H1 (cell line): ENCODE measurements around the gene CXCL1. TPM values are rescaled to one million over a fixed set of nuclear protein-coding genes. Genes with fewer than 3 reads are reported as not detected.

Experiments
- CTCF ChIA-PET: fragments of 300-600 bp; sonication (Branson Sonifier 250); formaldehyde crosslinking; loops from one replicate; lab custom pipeline; 2021; ENCODE audit not compliant: partially characterized antibody; lab: Charles Lee
- POLR2A ChIA-PET: fragments of 300-600 bp; sonication (Branson Sonifier 250); formaldehyde crosslinking; loops from one replicate; lab custom pipeline; 2021; ENCODE audit warnings: inconsistent platforms; ENCODE audit not compliant: partially characterized antibody; lab: Charles Lee
- DNase-seq, 2 experiments: peaks; one replicate each; pipeline versions ENCODE4 v3.0.0 to v3.0.0-alpha.2; 2010 to 2022; ENCODE audit warnings: low spot score in 2 of 2, low read depth in 1 of 2, mixed read lengths in 1 of 2
- FAIRE-seq: peaks from 2 replicates; lab custom pipeline; 2011; peaks lifted over from hg19 to GRCh38; lab: Jason Lieb, UNC
- H2AFZ ChIP-seq: 2 replicates; pipeline ENCODE4 v1.8.1; 2012; ENCODE audit warnings: low read length, inconsistent platforms
- H2AK5ac ChIP-seq: 2 replicates; pipeline ENCODE4 v1.6.1; 2013; ENCODE audit warnings: low read depth, low read length
- H2BK120ac ChIP-seq: replicated peaks from 2 replicates; pipeline ENCODE3; 2013; ENCODE audit warnings: low read depth, low read length, inconsistent platforms
- H2BK12ac ChIP-seq: 2 replicates; pipeline ENCODE4 v1.6.1; 2013; ENCODE audit warnings: low read depth, low read length
- H2BK15ac ChIP-seq: 2 replicates; pipeline ENCODE4 v1.6.1; 2013; ENCODE audit warnings: low read length
- H2BK20ac ChIP-seq: 2 replicates; pipeline ENCODE4 v1.6.1; 2013; ENCODE audit warnings: low read length
- H2BK5ac ChIP-seq: 2 replicates; pipeline ENCODE4 v1.6.1; 2013; ENCODE audit warnings: low read depth, low read length
- H3K14ac ChIP-seq: 2 replicates; pipeline ENCODE4 v1.6.1; 2013; ENCODE audit warnings: inconsistent platforms; ENCODE audit not compliant: insufficient read length
- H3K18ac ChIP-seq: 2 replicates; pipeline ENCODE4 v1.6.1; 2013; ENCODE audit warnings: low read length; ENCODE audit errors: extremely low read depth
- H3K23ac ChIP-seq: 2 replicates; pipeline ENCODE4 v1.6.1; 2013; ENCODE audit warnings: inconsistent platforms; ENCODE audit not compliant: insufficient read length
- H3K23me2 ChIP-seq: 2 replicates; pipeline ENCODE4 v1.6.1; 2013; ENCODE audit warnings: low read depth, low read length
- H3K27ac ChIP-seq: 2 replicates; pipeline ENCODE4 v1.6.1; 2011; ENCODE audit warnings: low read depth, low read length, inconsistent platforms
- H3K27me3 ChIP-seq, 4 experiments: replicated peaks in 1 of 4; 1 replicate in 1 of 4; 2 replicates in 3 of 4; pipeline versions ENCODE4 v1.6.1 to v1.8.1; 2011 to 2013; ENCODE audit warnings: low read length in 3 of 4, mild to moderate bottlenecking in 3 of 4, inconsistent platforms in 2 of 4, mixed read lengths in 2 of 4, moderate library complexity in 1 of 4; ENCODE audit not compliant: control insufficient read depth in 3 of 4, insufficient read depth in 3 of 4; ENCODE audit errors: extremely low read depth in 1 of 4
- H3K36me3 ChIP-seq, 4 experiments: 2 replicates each; pipeline versions ENCODE4 v1.6.1 to v1.8.1; 2011 to 2013; ENCODE audit warnings: mild to moderate bottlenecking in 4 of 4, low read length in 3 of 4, moderate library complexity in 2 of 4, control low read depth in 1 of 4, inconsistent platforms in 1 of 4; ENCODE audit not compliant: insufficient read depth in 4 of 4, control insufficient read depth in 2 of 4
- H3K4ac ChIP-seq: replicated peaks from 2 replicates; pipeline ENCODE3; 2013; ENCODE audit warnings: low read length, low read depth, mixed read lengths, inconsistent platforms; ENCODE audit not compliant: insufficient read length
- H3K4me1 ChIP-seq, 4 experiments: replicated peaks in 1 of 4; 1 replicate in 1 of 4; 2 replicates in 3 of 4; pipeline versions ENCODE4 v1.6.1 to v1.8.1; 2011 to 2013; ENCODE audit warnings: low read length in 3 of 4, inconsistent platforms in 2 of 4, mixed read lengths in 1 of 4; ENCODE audit not compliant: insufficient read depth in 4 of 4, control insufficient read depth in 3 of 4
- H3K4me2 ChIP-seq, 2 experiments: 2 replicates each; pipeline versions ENCODE4 v1.6.1 to v1.8.1; 2011 to 2013; ENCODE audit warnings: low read depth in 2 of 2, low read length in 2 of 2, control low read depth in 1 of 2, inconsistent platforms in 1 of 2, mild to moderate bottlenecking in 1 of 2; ENCODE audit not compliant: insufficient read depth in 1 of 2
- H3K4me3 ChIP-seq, 4 experiments: fragments of 200-600, 300-600 bp in 1 of 4; sonication (generic), shearing (Covaris generic), sonication (Bioruptor Twin) in 1 of 4; 2 replicates each; pipeline versions ENCODE4 v1.5.1 to v1.8.1; 2011 to 2016; ENCODE audit warnings: low read length in 4 of 4, low read depth in 3 of 4, control low read depth in 2 of 4, inconsistent platforms in 2 of 4, mild to moderate bottlenecking in 2 of 4, mixed read lengths in 1 of 4, moderate library complexity in 1 of 4; ENCODE audit not compliant: insufficient read depth in 2 of 4; ENCODE audit errors: extremely low read depth in 1 of 4
- H3K56ac ChIP-seq: replicated peaks from 2 replicates; pipeline ENCODE3; 2013; ENCODE audit warnings: low read depth, mild to moderate bottlenecking, mixed read lengths, low read length, inconsistent platforms; ENCODE audit not compliant: insufficient read length
- H3K79me1 ChIP-seq: 2 replicates; pipeline ENCODE4 v1.6.1; 2013; ENCODE audit warnings: low read depth, low read length, control low read depth
- H3K79me2 ChIP-seq, 2 experiments: 2 replicates each; pipeline versions ENCODE4 v1.6.1 to v1.8.1; 2012 to 2013; ENCODE audit warnings: low read length in 2 of 2, mild to moderate bottlenecking in 2 of 2, inconsistent platforms in 1 of 2; ENCODE audit not compliant: insufficient read depth in 2 of 2, control insufficient read depth in 1 of 2
- H3K9ac ChIP-seq, 4 experiments: replicated peaks in 1 of 4; 1 replicate in 1 of 4; 2 replicates in 3 of 4; pipeline versions ENCODE4 v1.6.1 to v1.8.1; 2011 to 2013; ENCODE audit warnings: low read depth in 3 of 4, low read length in 3 of 4, control low read depth in 2 of 4, mild to moderate bottlenecking in 2 of 4, moderate library complexity in 2 of 4, inconsistent platforms in 1 of 4; ENCODE audit errors: extremely low read depth in 1 of 4
- H3K9me3 ChIP-seq, 2 experiments: 2 replicates each; pipeline versions ENCODE4 v1.6.1 to v1.8.1; 2012 to 2013; ENCODE audit warnings: mild to moderate bottlenecking in 2 of 2, moderate library complexity in 2 of 2, control low read depth in 1 of 2, inconsistent platforms in 1 of 2, low read depth in 1 of 2, low read length in 1 of 2, mixed read lengths in 1 of 2; ENCODE audit not compliant: insufficient read depth in 2 of 2
- H4K20me1 ChIP-seq, 2 experiments: replicated peaks in 1 of 2; 2 replicates each; pipeline versions ENCODE3 to v1.8.1; 2011 to 2013; ENCODE audit warnings: inconsistent platforms in 2 of 2, low read length in 2 of 2, mild to moderate bottlenecking in 1 of 2; ENCODE audit not compliant: insufficient read depth in 2 of 2, control insufficient read depth in 1 of 2
- H4K5ac ChIP-seq: 2 replicates; pipeline ENCODE4 v1.6.1; 2013; ENCODE audit warnings: low read length, low read depth, mixed read lengths, inconsistent platforms; ENCODE audit not compliant: insufficient read length
- H4K8ac ChIP-seq: 2 replicates; pipeline ENCODE4 v1.8.0; 2013; ENCODE audit warnings: mild to moderate bottlenecking, moderate library complexity, low read length, inconsistent platforms; ENCODE audit not compliant: insufficient read depth; ENCODE audit errors: extremely low read depth
- H4K91ac ChIP-seq: replicated peaks from 2 replicates; pipeline ENCODE3; 2013; ENCODE audit warnings: low read length, mixed read lengths, inconsistent platforms; ENCODE audit not compliant: insufficient read length
- BCL11A ChIP-seq, 2 experiments: IDR thresholded peaks; one replicate each; pipeline ENCODE4 v1.6.1; 2011; ENCODE audit warnings: low read depth in 2 of 2, low read length in 2 of 2, mild to moderate bottlenecking in 2 of 2
- CEBPB ChIP-seq: IDR thresholded peaks from 2 replicates; pipeline ENCODE4 v1.6.1; 2012; ENCODE audit warnings: low read depth, low read length
- EZH2 ChIP-seq: fragments of 200-600 bp; sonication (generic); IDR thresholded peaks from 2 replicates; pipeline ENCODE4 v1.7.1; 2012; ENCODE audit warnings: low read depth, mild to moderate bottlenecking, moderate library complexity, low read length, inconsistent platforms; ENCODE audit not compliant: severe bottlenecking
- GTF2F1 ChIP-seq: IDR thresholded peaks from 2 replicates; pipeline ENCODE4 v1.6.1; 2012; ENCODE audit warnings: low read depth, low read length, improper control_type of control experiment, borderline replicate concordance
- HDAC6 ChIP-seq: IDR thresholded peaks from one replicate; pipeline ENCODE4 v1.7.1; 2012; ENCODE audit warnings: low read depth, mild to moderate bottlenecking, inconsistent platforms, low read length, moderate library complexity
- KDM1A ChIP-seq: fragments of 200-600, 300-600 bp; sonication (generic); IDR thresholded peaks from 2 replicates; pipeline ENCODE4 v1.7.1; 2016; ENCODE audit warnings: mild to moderate bottlenecking, low read length, borderline replicate concordance
- PHF8 ChIP-seq: fragments of 200-600 bp; sonication (generic); conservative IDR thresholded peaks from 2 replicates; pipeline ENCODE4 v1.7.1; 2012; ENCODE audit warnings: low read depth, mild to moderate bottlenecking, inconsistent platforms, low read length, moderate library complexity
- POLR2A ChIP-seq, 2 experiments: IDR thresholded peaks; 1 replicate in 1 of 2; 2 replicates in 1 of 2; pipeline ENCODE4 v1.6.1; 2011; ENCODE audit warnings: low read depth in 2 of 2, low read length in 2 of 2, mild to moderate bottlenecking in 2 of 2; ENCODE audit errors: control extremely low read depth in 1 of 2
- POLR2AphosphoS5 ChIP-seq: IDR thresholded peaks from 2 replicates; pipeline ENCODE4 v1.6.1; 2011; ENCODE audit warnings: low read depth, low read length
- RBBP5 ChIP-seq: IDR thresholded peaks from 2 replicates; pipeline ENCODE4 v1.7.1; 2012; ENCODE audit warnings: low read depth, mild to moderate bottlenecking, inconsistent platforms, low read length, moderate library complexity, borderline replicate concordance
- RXRA ChIP-seq: IDR thresholded peaks from 2 replicates; pipeline ENCODE4 v1.6.1; 2011; ENCODE audit warnings: low read depth, mild to moderate bottlenecking, low read length, moderate library complexity; ENCODE audit not compliant: insufficient read depth
- TAF1 ChIP-seq: IDR thresholded peaks from 2 replicates; pipeline ENCODE4 v1.6.1; 2011; ENCODE audit warnings: mild to moderate bottlenecking, low read depth, low read length
- ZNF274 ChIP-seq: IDR thresholded peaks from 2 replicates; pipeline ENCODE4 v1.7.0; 2012; ENCODE audit warnings: low read length, borderline replicate concordance; ENCODE audit errors: extremely low read depth
- WGBS, 2 experiments: shearing (Covaris generic) in 1 of 2; methylation state at CpG; one replicate each; pipeline versions ENCODE4 v1.1.6 to v1.1.7; 2013 to 2015; ENCODE audit warnings: low lambda C conversion rate in 2 of 2, mixed read lengths in 2 of 2, inconsistent platforms in 1 of 2, low coverage in 1 of 2, missing lambda C conversion rate in 1 of 2; ENCODE audit not compliant: insufficient replicate concordance in 2 of 2, insufficient coverage in 1 of 2, insufficient read length in 1 of 2; ENCODE audit errors: extremely low coverage in 1 of 2, missing lambda C conversion rate in 1 of 2; 5-methylcytosine and 5-hydroxymethylcytosine counted together
- polyA plus RNA-seq, 7 experiments: library from polyadenylated mRNA; depleted of rRNA in 3 of 7; stranded (reverse) in 5 of 7; unstranded in 2 of 7; fragments of >200 nt in 5 of 7; fragments of 200-250 nt in 2 of 7; gene quantifications; 1 replicate in 5 of 7; 2 replicates in 1 of 7; 4 replicates in 1 of 7; pipeline versions ENCODE4 v1.2.1 to v1.2.3, GENCODE V29; 2011 to 2013; ENCODE audit warnings: missing spikeins in 2 of 7, mixed read lengths in 2 of 7
- total RNA-seq: library from RNA; stranded (reverse); fragmentation: NEBNext Ultra II Directional; extraction: Animal tissue kit (Norgen Biotek cat#: 25700); gene quantifications from 2 replicates; pipeline ENCODE4 v1.2.1, GENCODE V29; 2021
- TF ChIP-seq, protein P1 (sequence below): IDR thresholded peaks from 2 replicates; pipeline ENCODE4 v1.6.1; 2012; ENCODE audit warnings: inconsistent platforms

The CXCL1 gene
- total and polyA plus RNA-seq, 2 of the 8 experiments (the other 6 are each of a cell fraction or from before 2014, with no cell fraction given) = 0.77 to 0.80 TPM

DNA sequence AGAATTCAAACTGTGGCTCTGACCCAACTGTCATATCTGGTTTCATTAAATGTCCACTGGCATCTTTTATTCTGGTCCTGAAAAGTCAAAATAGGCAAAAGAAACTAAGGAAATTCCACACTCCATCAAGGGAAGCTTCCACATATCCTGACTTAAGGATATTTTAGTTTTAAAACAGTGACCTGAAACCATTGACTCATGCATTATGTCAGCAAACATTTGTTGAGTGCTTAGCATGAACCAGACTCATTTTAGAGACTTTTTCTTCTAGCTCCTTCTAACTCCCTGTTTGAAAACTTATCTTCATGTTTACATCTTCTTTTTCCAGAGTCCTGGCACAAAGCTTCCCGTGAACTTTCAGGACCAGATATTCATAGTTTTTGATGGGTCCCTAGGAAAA, 6.9 kb upstream of the CXCL1 start:
- ChIA-PET CTCF (interaction anchor here (0.9 to 4.3 kb wide), 9 partner anchors 10 to 275 kb away, joined by 3 to 40 read pairs (median 7); partner anchors contain the start of genes CXCL5 and PF4V1), POLR2A (interaction anchor here (1.4 kb wide), 1 partner anchor 137 kb away, joined by 3 read pairs; the partner anchor contains the start of gene CXCL5)
- no peak overlapping the region for H4K8ac ChIP-seq
- H3K23me2 ChIP-seq = no peaks in the 10 kb centered on the region
- no peak overlapping the region for H3K56ac ChIP-seq
- no peak overlapping the region for H2BK5ac ChIP-seq
- H3K27me3 ChIP-seq = no peaks in the 10 kb centered on the region
- H2BK120ac ChIP-seq = no peak overlapping the region
- H4K20me1 ChIP-seq = no peaks in the 10 kb centered on the region
- FAIRE-seq (no peak), DNase-seq (no peak)
- H3K27ac ChIP-seq = no peak overlapping the region
- H3K9me3 ChIP-seq = no peaks in the 10 kb centered on the region
- H3K14ac ChIP-seq = no peak overlapping the region
- no peak overlapping the region for H3K9ac ChIP-seq
- no peak overlapping the region for H2BK12ac ChIP-seq
- H3K4ac ChIP-seq = no peak overlapping the region
- H2BK15ac ChIP-seq = no peak overlapping the region
- no peaks in the 10 kb centered on the region for H3K79me1 ChIP-seq
- no peaks in the 10 kb centered on the region for H3K4me1 ChIP-seq
- H3K4me2 ChIP-seq = no peak overlapping the region
- no peak overlapping the region for H4K5ac ChIP-seq
- no peak overlapping the region for H2BK20ac ChIP-seq
- WGBS, 2 experiments = 92% methylated on average over 1 of the region's 1 CpG; no CpG with 5 or more reads in 1 of the 2 experiments
- no peak overlapping the region for H4K91ac ChIP-seq
- no peak overlapping the region for H2AFZ ChIP-seq
- TF ChIP-seq POLR2AphosphoS5 = no peak
- no peak for TF ChIP-seq HDAC6
- TF ChIP-seq CEBPB = no peak
- TF ChIP-seq, protein P1, sequence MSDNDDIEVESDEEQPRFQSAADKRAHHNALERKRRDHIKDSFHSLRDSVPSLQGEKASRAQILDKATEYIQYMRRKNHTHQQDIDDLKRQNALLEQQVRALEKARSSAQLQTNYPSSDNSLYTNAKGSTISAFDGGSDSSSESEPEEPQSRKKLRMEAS = no peak
- no peak for TF ChIP-seq BCL11A (IDR thresholded peaks at IDR 0.05; ENCODE audit: low read depth in 2 of 2, low read length in 2 of 2)
- no peak for TF ChIP-seq EZH2
- TF ChIP-seq ZNF274 = no peak
- no peak for TF ChIP-seq GTF2F1
- TF ChIP-seq RXRA = no peak
- no peak for TF ChIP-seq POLR2A (IDR thresholded peaks at IDR 0.05; ENCODE audit: control extremely low read depth in 1 of 2, low read depth in 2 of 2, low read length in 2 of 2)
- no peak for TF ChIP-seq PHF8
- no peak for TF ChIP-seq KDM1A
- no peak for TF ChIP-seq RBBP5
- no peak for TF ChIP-seq TAF1
- H2AK5ac ChIP-seq = no peak overlapping the region
- no peaks in the 10 kb centered on the region for H3K36me3 ChIP-seq
- H3K23ac ChIP-seq = no peak overlapping the region
- no peak overlapping the region for H3K18ac ChIP-seq
- no peaks in the 10 kb centered on the region for H3K79me2 ChIP-seq
- H3K4me3 ChIP-seq = no peak overlapping the region
